H1 (cell line): Measurements from ENCODE around the gene USP3. TPM values are rescaled to one million over a fixed set of nuclear protein-coding genes. Genes with fewer than 3 reads are reported as not detected.

ENCODE experiments used
- CTCF ChIA-PET: fragments of 300-600 bp; sonication (Branson Sonifier 250); formaldehyde crosslinking; loops from one replicate; lab custom pipeline; 2021; ENCODE audit not compliant: partially characterized antibody; lab: Charles Lee
- POLR2A ChIA-PET: fragments of 300-600 bp; sonication (Branson Sonifier 250); formaldehyde crosslinking; loops from one replicate; lab custom pipeline; 2021; ENCODE audit warnings: inconsistent platforms; ENCODE audit not compliant: partially characterized antibody; lab: Charles Lee
- DNase-seq, 2 experiments: peaks; one replicate each; pipeline versions ENCODE4 v3.0.0 to v3.0.0-alpha.2; 2010 to 2022; ENCODE audit warnings: low spot score in 2 of 2, low read depth in 1 of 2, mixed read lengths in 1 of 2
- FAIRE-seq: peaks from 2 replicates; lab custom pipeline; 2011; peaks lifted over from hg19 to GRCh38; lab: Jason Lieb, UNC
- H2AFZ ChIP-seq: 2 replicates; pipeline ENCODE4 v1.8.1; 2012; ENCODE audit warnings: low read length, inconsistent platforms
- H2AK5ac ChIP-seq: 2 replicates; pipeline ENCODE4 v1.6.1; 2013; ENCODE audit warnings: low read depth, low read length
- H2BK120ac ChIP-seq: replicated peaks from 2 replicates; pipeline ENCODE3; 2013; ENCODE audit warnings: low read depth, low read length, inconsistent platforms
- H2BK12ac ChIP-seq: 2 replicates; pipeline ENCODE4 v1.6.1; 2013; ENCODE audit warnings: low read depth, low read length
- H2BK15ac ChIP-seq: 2 replicates; pipeline ENCODE4 v1.6.1; 2013; ENCODE audit warnings: low read length
- H2BK20ac ChIP-seq: 2 replicates; pipeline ENCODE4 v1.6.1; 2013; ENCODE audit warnings: low read length
- H2BK5ac ChIP-seq: 2 replicates; pipeline ENCODE4 v1.6.1; 2013; ENCODE audit warnings: low read depth, low read length
- H3K14ac ChIP-seq: 2 replicates; pipeline ENCODE4 v1.6.1; 2013; ENCODE audit warnings: inconsistent platforms; ENCODE audit not compliant: insufficient read length
- H3K18ac ChIP-seq: 2 replicates; pipeline ENCODE4 v1.6.1; 2013; ENCODE audit warnings: low read length; ENCODE audit errors: extremely low read depth
- H3K23ac ChIP-seq: 2 replicates; pipeline ENCODE4 v1.6.1; 2013; ENCODE audit warnings: inconsistent platforms; ENCODE audit not compliant: insufficient read length
- H3K23me2 ChIP-seq: 2 replicates; pipeline ENCODE4 v1.6.1; 2013; ENCODE audit warnings: low read depth, low read length
- H3K27ac ChIP-seq: 2 replicates; pipeline ENCODE4 v1.6.1; 2011; ENCODE audit warnings: low read depth, low read length, inconsistent platforms
- H3K27me3 ChIP-seq, 4 experiments: replicated peaks in 1 of 4; 1 replicate in 1 of 4; 2 replicates in 3 of 4; pipeline versions ENCODE4 v1.6.1 to v1.8.1; 2011 to 2013; ENCODE audit warnings: low read length in 3 of 4, mild to moderate bottlenecking in 3 of 4, inconsistent platforms in 2 of 4, mixed read lengths in 2 of 4, moderate library complexity in 1 of 4; ENCODE audit not compliant: control insufficient read depth in 3 of 4, insufficient read depth in 3 of 4; ENCODE audit errors: extremely low read depth in 1 of 4
- H3K36me3 ChIP-seq, 4 experiments: 2 replicates each; pipeline versions ENCODE4 v1.6.1 to v1.8.1; 2011 to 2013; ENCODE audit warnings: mild to moderate bottlenecking in 4 of 4, low read length in 3 of 4, moderate library complexity in 2 of 4, control low read depth in 1 of 4, inconsistent platforms in 1 of 4; ENCODE audit not compliant: insufficient read depth in 4 of 4, control insufficient read depth in 2 of 4
- H3K4ac ChIP-seq: replicated peaks from 2 replicates; pipeline ENCODE3; 2013; ENCODE audit warnings: low read length, low read depth, mixed read lengths, inconsistent platforms; ENCODE audit not compliant: insufficient read length
- H3K4me1 ChIP-seq, 4 experiments: replicated peaks in 1 of 4; 1 replicate in 1 of 4; 2 replicates in 3 of 4; pipeline versions ENCODE4 v1.6.1 to v1.8.1; 2011 to 2013; ENCODE audit warnings: low read length in 3 of 4, inconsistent platforms in 2 of 4, mixed read lengths in 1 of 4; ENCODE audit not compliant: insufficient read depth in 4 of 4, control insufficient read depth in 3 of 4
- H3K4me2 ChIP-seq, 2 experiments: 2 replicates each; pipeline versions ENCODE4 v1.6.1 to v1.8.1; 2011 to 2013; ENCODE audit warnings: low read depth in 2 of 2, low read length in 2 of 2, control low read depth in 1 of 2, inconsistent platforms in 1 of 2, mild to moderate bottlenecking in 1 of 2; ENCODE audit not compliant: insufficient read depth in 1 of 2
- H3K4me3 ChIP-seq, 4 experiments: fragments of 200-600, 300-600 bp in 1 of 4; sonication (generic), shearing (Covaris generic), sonication (Bioruptor Twin) in 1 of 4; 2 replicates each; pipeline versions ENCODE4 v1.5.1 to v1.8.1; 2011 to 2016; ENCODE audit warnings: low read length in 4 of 4, low read depth in 3 of 4, control low read depth in 2 of 4, inconsistent platforms in 2 of 4, mild to moderate bottlenecking in 2 of 4, mixed read lengths in 1 of 4, moderate library complexity in 1 of 4; ENCODE audit not compliant: insufficient read depth in 2 of 4; ENCODE audit errors: extremely low read depth in 1 of 4
- H3K56ac ChIP-seq: replicated peaks from 2 replicates; pipeline ENCODE3; 2013; ENCODE audit warnings: low read depth, mild to moderate bottlenecking, mixed read lengths, low read length, inconsistent platforms; ENCODE audit not compliant: insufficient read length
- H3K79me1 ChIP-seq: 2 replicates; pipeline ENCODE4 v1.6.1; 2013; ENCODE audit warnings: low read depth, low read length, control low read depth
- H3K79me2 ChIP-seq, 2 experiments: 2 replicates each; pipeline versions ENCODE4 v1.6.1 to v1.8.1; 2012 to 2013; ENCODE audit warnings: low read length in 2 of 2, mild to moderate bottlenecking in 2 of 2, inconsistent platforms in 1 of 2; ENCODE audit not compliant: insufficient read depth in 2 of 2, control insufficient read depth in 1 of 2
- H3K9ac ChIP-seq, 4 experiments: replicated peaks in 1 of 4; 1 replicate in 1 of 4; 2 replicates in 3 of 4; pipeline versions ENCODE4 v1.6.1 to v1.8.1; 2011 to 2013; ENCODE audit warnings: low read depth in 3 of 4, low read length in 3 of 4, control low read depth in 2 of 4, mild to moderate bottlenecking in 2 of 4, moderate library complexity in 2 of 4, inconsistent platforms in 1 of 4; ENCODE audit errors: extremely low read depth in 1 of 4
- H3K9me3 ChIP-seq, 2 experiments: 2 replicates each; pipeline versions ENCODE4 v1.6.1 to v1.8.1; 2012 to 2013; ENCODE audit warnings: mild to moderate bottlenecking in 2 of 2, moderate library complexity in 2 of 2, control low read depth in 1 of 2, inconsistent platforms in 1 of 2, low read depth in 1 of 2, low read length in 1 of 2, mixed read lengths in 1 of 2; ENCODE audit not compliant: insufficient read depth in 2 of 2
- H4K20me1 ChIP-seq, 2 experiments: replicated peaks in 1 of 2; 2 replicates each; pipeline versions ENCODE3 to v1.8.1; 2011 to 2013; ENCODE audit warnings: inconsistent platforms in 2 of 2, low read length in 2 of 2, mild to moderate bottlenecking in 1 of 2; ENCODE audit not compliant: insufficient read depth in 2 of 2, control insufficient read depth in 1 of 2
- H4K5ac ChIP-seq: 2 replicates; pipeline ENCODE4 v1.6.1; 2013; ENCODE audit warnings: low read length, low read depth, mixed read lengths, inconsistent platforms; ENCODE audit not compliant: insufficient read length
- H4K8ac ChIP-seq: 2 replicates; pipeline ENCODE4 v1.8.0; 2013; ENCODE audit warnings: mild to moderate bottlenecking, moderate library complexity, low read length, inconsistent platforms; ENCODE audit not compliant: insufficient read depth; ENCODE audit errors: extremely low read depth
- H4K91ac ChIP-seq: replicated peaks from 2 replicates; pipeline ENCODE3; 2013; ENCODE audit warnings: low read length, mixed read lengths, inconsistent platforms; ENCODE audit not compliant: insufficient read length
- CBX5 ChIP-seq: fragments of 300-800, 300-1000 bp; sonication (generic); IDR thresholded peaks from 2 replicates; pipeline ENCODE4 v1.7.1; 2016; ENCODE audit warnings: antibody characterized with exemption, low read length, low read depth
- CBX8 ChIP-seq: fragments of 300-800, 300-1000 bp; sonication (generic); IDR thresholded peaks from 2 replicates; pipeline ENCODE4 v1.7.1; 2016; ENCODE audit warnings: low read depth, low read length, borderline replicate concordance
- JUND ChIP-seq: IDR thresholded peaks from 2 replicates; pipeline ENCODE4 v1.6.1; 2011; ENCODE audit warnings: mild to moderate bottlenecking, improper control_type of control experiment, low read length
- KDM4A ChIP-seq: IDR thresholded peaks from one replicate; pipeline ENCODE4 v1.7.1; 2012; ENCODE audit warnings: low read depth, mild to moderate bottlenecking, moderate library complexity, low read length, inconsistent platforms; ENCODE audit not compliant: severe bottlenecking
- PHF8 ChIP-seq: fragments of 200-600 bp; sonication (generic); conservative IDR thresholded peaks from 2 replicates; pipeline ENCODE4 v1.7.1; 2012; ENCODE audit warnings: low read depth, mild to moderate bottlenecking, inconsistent platforms, low read length, moderate library complexity
- POLR2A ChIP-seq, 2 experiments: IDR thresholded peaks; 1 replicate in 1 of 2; 2 replicates in 1 of 2; pipeline ENCODE4 v1.6.1; 2011; ENCODE audit warnings: low read depth in 2 of 2, low read length in 2 of 2, mild to moderate bottlenecking in 2 of 2; ENCODE audit errors: control extremely low read depth in 1 of 2
- SAP30 ChIP-seq: fragments of 300-600 bp; sonication (generic); IDR thresholded peaks from 2 replicates; pipeline ENCODE4 v1.7.1; 2012; ENCODE audit warnings: low read length, moderate library complexity, mild to moderate bottlenecking, inconsistent platforms; ENCODE audit not compliant: insufficient read depth, insufficient replicate concordance
- SIRT6 ChIP-seq: IDR thresholded peaks from one replicate; pipeline ENCODE4 v1.7.1; 2012; ENCODE audit warnings: low read length, inconsistent platforms
- SRF ChIP-seq: IDR thresholded peaks from 2 replicates; pipeline ENCODE4 v1.6.1; 2011; ENCODE audit warnings: mild to moderate bottlenecking, low read depth, low read length, moderate library complexity
- TAF1 ChIP-seq: IDR thresholded peaks from 2 replicates; pipeline ENCODE4 v1.6.1; 2011; ENCODE audit warnings: mild to moderate bottlenecking, low read depth, low read length
- TCF12 ChIP-seq: IDR thresholded peaks from 2 replicates; pipeline ENCODE4 v1.6.1; 2011; ENCODE audit warnings: low read depth, mild to moderate bottlenecking, low read length
- YY1 ChIP-seq: IDR thresholded peaks from 2 replicates; pipeline ENCODE4 v1.6.1; 2011; ENCODE audit warnings: low read depth, mild to moderate bottlenecking, low read length
- WGBS, 2 experiments: shearing (Covaris generic) in 1 of 2; methylation state at CpG; one replicate each; pipeline versions ENCODE4 v1.1.6 to v1.1.7; 2013 to 2015; ENCODE audit warnings: low lambda C conversion rate in 2 of 2, mixed read lengths in 2 of 2, inconsistent platforms in 1 of 2, low coverage in 1 of 2, missing lambda C conversion rate in 1 of 2; ENCODE audit not compliant: insufficient replicate concordance in 2 of 2, insufficient coverage in 1 of 2, insufficient read length in 1 of 2; ENCODE audit errors: extremely low coverage in 1 of 2, missing lambda C conversion rate in 1 of 2; 5-methylcytosine and 5-hydroxymethylcytosine counted together
- polyA plus RNA-seq, 7 experiments: library from polyadenylated mRNA; depleted of rRNA in 3 of 7; stranded (reverse) in 5 of 7; unstranded in 2 of 7; fragments of >200 nt in 5 of 7; fragments of 200-250 nt in 2 of 7; gene quantifications; 1 replicate in 5 of 7; 2 replicates in 1 of 7; 4 replicates in 1 of 7; pipeline versions ENCODE4 v1.2.1 to v1.2.3, GENCODE V29; 2011 to 2013; ENCODE audit warnings: missing spikeins in 2 of 7, mixed read lengths in 2 of 7
- total RNA-seq: library from RNA; stranded (reverse); fragmentation: NEBNext Ultra II Directional; extraction: Animal tissue kit (Norgen Biotek cat#: 25700); gene quantifications from 2 replicates; pipeline ENCODE4 v1.2.1, GENCODE V29; 2021
- TF ChIP-seq, protein P1 (sequence below): IDR thresholded peaks from 2 replicates; pipeline ENCODE4 v1.6.1; 2012; ENCODE audit warnings: inconsistent platforms

USP3 gene
- total and polyA plus RNA-seq, 2 of the 8 experiments (the other 6 are each of a cell fraction or from before 2014, with no cell fraction given): 15.5 to 16.2 TPM

DNA sequence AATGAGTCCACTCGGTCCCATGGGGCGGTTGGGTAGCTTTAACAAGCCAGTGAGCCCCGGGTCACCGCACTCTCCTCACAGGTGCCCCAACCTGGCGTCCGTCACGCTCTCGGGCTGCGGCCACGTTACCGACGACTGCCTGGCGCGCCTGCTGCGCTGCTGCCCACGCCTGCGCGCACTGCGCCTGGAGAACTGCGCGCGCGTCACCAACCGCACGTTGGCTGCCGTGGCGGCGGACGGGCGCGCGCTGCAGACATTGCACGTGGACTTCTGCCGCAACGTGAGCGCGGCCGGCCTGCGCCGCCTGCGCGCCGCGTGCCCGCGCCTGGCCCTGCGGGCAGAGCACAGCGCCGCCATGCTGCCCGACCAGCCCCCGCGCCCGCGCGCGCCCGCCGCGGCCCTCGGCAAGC lies 96.2 kb downstream of the USP3 start:
- Histone ChIP-seq H3K79me2 (no peaks in the 10 kb centered on the region), H2BK5ac (no peak overlapping the region), H3K4me2 (peak overlapping the region; percentile 74 to 97), H3K9ac (peak overlapping the region in 3 of 4 experiments; percentile 50 to 75 (median 61); a peak in 5 of 7 replicates), H3K4me1 (peaks cover 0 to 14% (median 7%) of the 10 kb centered on the region in 4 experiments; a peak in 5 of 7 replicates), H3K27ac (no peak overlapping the region), H4K8ac (peak overlapping the region; percentile 92), H3K79me1 (no peaks in the 10 kb centered on the region; the same call in 1 of the 2 replicates), H3K9me3 (no peaks in the 10 kb centered on the region), H2AFZ (peak overlapping the region; percentile 62; the same call in 1 of the 2 replicates), H3K23me2 (peaks cover 13% of the 10 kb centered on the region), H2BK12ac (peak overlapping the region; percentile 92; the same call in 1 of the 2 replicates), H3K27me3 (peaks cover 0 to 30% (median 19%) of the 10 kb centered on the region in 4 experiments; a peak in 6 of 7 replicates), H4K91ac (peak overlapping the region; percentile 71), H3K4me3 (peak overlapping the region; percentile 36 to 78 (median 71)), H3K36me3 (no peaks in the 10 kb centered on the region), H3K18ac (peak overlapping the region; percentile 99), H3K23ac (no peak overlapping the region), H2BK15ac (no peak overlapping the region; the same call in 1 of the 2 replicates), H3K56ac (peak overlapping the region; percentile 25), H2BK120ac (no peak overlapping the region), H3K4ac (no peak overlapping the region), H4K5ac (no peak overlapping the region), H3K14ac (no peak overlapping the region), H2BK20ac (no peak overlapping the region), H2AK5ac (no peak overlapping the region), H4K20me1 (peaks cover 0 to 2% of the 10 kb centered on the region in 2 experiments)
- CTCF ChIA-PET: interaction anchor here (1.0 to 4.3 kb wide), 13 partner anchors 10 to 553 kb away, joined by 3 to 39 read pairs (median 8); partner anchors contain the start of gene USP3
- FAIRE-seq: no peak
- WGBS, 2 experiments: 2% methylated on average over 55 of the region's 60 CpGs; no CpG with 5 or more reads in 1 of the 2 experiments
- DNase-seq: peak in 1 of 2 experiments; percentile 76
- POLR2A ChIA-PET: interaction anchor here (0.6 to 1.9 kb wide), 8 partner anchors 8 to 493 kb away, joined by 3 to 11 read pairs (median 4); partner anchors contain the start of genes CIAO2A and USP3
- TF ChIP-seq CBX5: no peak
- TF ChIP-seq SAP30: no peak
- TF ChIP-seq, protein P1, sequence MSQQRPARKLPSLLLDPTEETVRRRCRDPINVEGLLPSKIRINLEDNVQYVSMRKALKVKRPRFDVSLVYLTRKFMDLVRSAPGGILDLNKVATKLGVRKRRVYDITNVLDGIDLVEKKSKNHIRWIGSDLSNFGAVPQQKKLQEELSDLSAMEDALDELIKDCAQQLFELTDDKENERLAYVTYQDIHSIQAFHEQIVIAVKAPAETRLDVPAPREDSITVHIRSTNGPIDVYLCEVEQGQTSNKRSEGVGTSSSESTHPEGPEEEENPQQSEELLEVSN: peak; percentile 75
- TF ChIP-seq SRF: no peak
- TF ChIP-seq KDM4A: peak; percentile 50
- peak in 1 of 2 experiments; percentile 34; a peak in 2 of 3 replicates for TF ChIP-seq POLR2A (IDR thresholded peaks at IDR 0.05; ENCODE audit: control extremely low read depth in 1 of 2, low read depth in 2 of 2, low read length in 2 of 2)
- peak; percentile 77; the same call in 1 of the 2 replicates for TF ChIP-seq YY1
- no peak for TF ChIP-seq JUND
- peak; percentile 35; the same call in 1 of the 2 replicates for TF ChIP-seq PHF8
- TF ChIP-seq SIRT6: no peak
- TF ChIP-seq CBX8: no peak
- peak; percentile 25; the same call in 1 of the 2 replicates for TF ChIP-seq TAF1
- TF ChIP-seq TCF12: no peak
